NCI-H2196 treated with DMSO at 0.1 percent for 48 hours (cell line): ENCODE results near the gene USP17L10.
"Not testable (repeated sequence)": the region's sequence is repeated elsewhere in the genome, so short reads cannot be mapped to it uniquely, and the experiment has no call there.

Experiments used
- DNase-seq: peaks from one replicate; lab custom pipeline; 2025; ENCODE audit not compliant: unreplicated experiment; lab: John Stamatoyannopoulos, UW

Gene USP17L10, protein sequence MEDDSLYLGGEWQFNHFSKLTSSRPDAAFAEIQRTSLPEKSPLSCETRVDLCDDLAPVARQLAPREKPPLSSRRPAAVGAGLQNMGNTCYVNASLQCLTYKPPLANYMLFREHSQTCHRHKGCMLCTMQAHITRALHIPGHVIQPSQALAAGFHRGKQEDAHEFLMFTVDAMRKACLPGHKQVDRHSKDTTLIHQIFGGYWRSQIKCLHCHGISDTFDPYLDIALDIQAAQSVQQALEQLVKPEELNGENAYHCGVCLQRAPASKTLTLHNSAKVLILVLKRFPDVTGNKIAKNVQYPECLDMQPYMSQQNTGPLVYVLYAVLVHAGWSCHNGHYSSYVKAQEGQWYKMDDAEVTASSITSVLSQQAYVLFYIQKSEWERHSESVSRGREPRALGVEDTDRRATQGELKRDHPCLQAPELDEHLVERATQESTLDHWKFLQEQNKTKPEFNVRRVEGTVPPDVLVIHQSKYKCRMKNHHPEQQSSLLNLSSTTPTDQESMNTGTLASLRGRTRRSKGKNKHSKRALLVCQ

DNA sequence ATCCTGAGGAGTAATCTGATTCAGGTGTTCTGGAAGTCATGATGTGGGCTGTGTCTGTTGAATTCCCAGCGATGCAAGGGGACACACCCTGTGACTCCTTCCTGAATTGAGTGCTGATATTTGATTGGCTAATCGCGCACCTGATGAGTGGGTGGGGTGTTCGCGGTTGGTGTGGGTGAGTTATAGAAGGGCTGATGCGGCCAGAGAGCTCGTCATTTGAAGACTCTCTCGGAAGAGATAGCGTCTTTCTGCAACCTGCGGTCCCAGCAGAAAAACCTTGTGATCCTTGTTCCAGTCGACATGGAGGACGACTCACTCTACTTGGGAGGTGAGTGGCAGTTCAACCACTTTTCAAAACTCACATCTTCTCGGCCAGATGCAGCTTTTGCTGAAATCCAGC, at the start of gene USP17L10:
Gene USP17L10 (plus strand): TSS at position 301 of the 400 bp plus-strand sequence. CDS start 0 bp downstream, at position 301.
- not testable (repeated sequence) for DNase-seq

DNA sequence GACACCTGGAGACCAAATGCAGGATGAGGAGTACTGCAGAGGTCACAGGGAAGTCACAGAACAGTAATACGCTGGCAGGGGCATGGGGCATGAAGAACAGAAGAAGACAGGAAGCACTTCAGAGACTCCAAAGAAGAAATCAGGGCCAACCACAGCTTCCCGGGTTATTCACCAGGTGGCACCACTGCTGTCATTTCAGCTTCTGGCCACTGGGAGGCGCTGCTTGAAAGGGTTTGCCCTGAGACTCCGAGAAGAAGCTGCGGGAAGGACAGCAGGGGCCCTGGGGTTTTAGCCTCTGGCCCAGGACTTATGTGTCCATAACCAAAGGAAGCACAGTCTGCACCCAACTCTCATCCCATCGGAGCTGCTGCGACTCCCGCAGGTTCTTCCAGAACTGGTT, 44.5 kb upstream of the USP17L10 start:
- not testable (repeated sequence) for DNase-seq

DNA sequence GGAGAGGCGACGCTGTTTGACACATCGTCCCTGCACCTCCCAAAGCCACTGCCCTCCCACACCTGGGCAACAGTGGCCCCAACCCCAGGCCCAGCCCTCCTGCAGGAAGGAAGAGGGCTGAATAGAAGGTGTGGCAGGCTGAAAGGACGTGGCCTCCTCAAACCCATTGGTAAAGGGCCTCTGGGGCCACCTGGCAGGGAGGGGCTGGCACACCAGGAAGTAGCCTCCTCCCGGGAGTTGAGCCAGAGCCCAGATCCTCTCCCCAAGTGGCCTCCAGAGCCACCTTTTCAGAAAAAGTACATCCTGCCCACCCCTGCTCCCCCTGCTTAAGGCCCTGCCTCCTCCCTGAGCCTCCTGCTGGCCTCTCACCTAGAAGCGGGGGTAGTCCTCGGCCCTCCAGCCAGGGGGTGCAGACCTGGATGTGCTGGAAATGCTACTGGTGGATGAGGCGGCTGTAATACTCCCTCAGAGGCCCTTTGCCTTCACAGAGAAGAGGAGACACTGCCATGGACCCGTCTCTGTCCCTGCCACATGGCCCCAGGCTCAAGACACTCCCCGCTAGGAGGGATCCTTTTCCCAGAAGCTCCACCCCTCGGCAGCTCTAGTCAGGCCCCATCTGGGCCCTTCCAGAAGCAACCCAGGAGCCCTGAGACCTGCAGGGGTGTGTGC, 40.5 kb upstream of the USP17L10 start, which contains the start of gene FAM90A26:
Gene FAM90A26 (plus strand): TSS at position 619 of the 669 bp plus-strand sequence. CDS start 2,764 bp downstream, outside the sequence.
- not testable (repeated sequence) for DNase-seq

DNA sequence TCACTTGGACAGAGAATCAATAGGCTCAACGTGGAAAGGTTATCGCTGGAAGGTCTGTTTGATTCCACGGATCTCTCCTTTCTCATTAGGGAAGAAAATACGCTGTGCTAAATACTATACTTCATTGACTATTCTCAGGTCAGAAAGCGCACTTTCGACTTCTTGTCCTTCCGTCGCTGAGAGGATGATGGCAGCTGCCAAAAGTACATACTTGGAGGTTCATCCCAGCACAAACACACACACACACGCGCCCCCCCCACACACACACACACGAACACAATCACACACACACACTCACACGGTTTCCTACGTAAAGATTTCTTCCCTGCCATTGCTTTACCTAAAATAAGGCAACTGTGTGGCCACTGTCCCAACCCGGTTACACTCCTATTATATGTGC, 4.2 kb downstream of the USP17L10 start:
- DNase-seq: not testable (repeated sequence)

DNA sequence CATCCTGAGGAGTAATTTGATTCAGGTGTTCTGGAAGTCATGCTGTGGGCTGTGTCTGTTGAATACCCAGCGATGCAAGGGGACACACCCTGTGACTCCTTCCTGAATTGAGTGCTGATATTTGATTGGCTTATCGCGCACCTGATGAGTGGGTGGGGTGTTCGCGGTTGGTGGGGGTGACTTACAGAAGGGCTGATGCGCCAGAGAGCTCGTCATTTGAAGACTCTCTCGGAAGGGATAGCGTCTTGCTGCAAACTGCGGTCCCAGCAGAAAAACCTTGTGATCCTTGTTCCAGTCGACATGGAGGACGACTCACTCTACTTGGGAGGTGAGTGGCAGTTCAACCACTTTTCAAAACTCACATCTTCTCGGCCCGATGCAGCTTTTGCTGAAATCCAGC, 4.6 kb downstream of the USP17L10 start, which contains the start of gene USP17L11:
Gene USP17L11 (plus strand): TSS at position 301 of the 400 bp plus-strand sequence. CDS start 0 bp downstream, at position 301.
- not testable (repeated sequence) for DNase-seq

DNA sequence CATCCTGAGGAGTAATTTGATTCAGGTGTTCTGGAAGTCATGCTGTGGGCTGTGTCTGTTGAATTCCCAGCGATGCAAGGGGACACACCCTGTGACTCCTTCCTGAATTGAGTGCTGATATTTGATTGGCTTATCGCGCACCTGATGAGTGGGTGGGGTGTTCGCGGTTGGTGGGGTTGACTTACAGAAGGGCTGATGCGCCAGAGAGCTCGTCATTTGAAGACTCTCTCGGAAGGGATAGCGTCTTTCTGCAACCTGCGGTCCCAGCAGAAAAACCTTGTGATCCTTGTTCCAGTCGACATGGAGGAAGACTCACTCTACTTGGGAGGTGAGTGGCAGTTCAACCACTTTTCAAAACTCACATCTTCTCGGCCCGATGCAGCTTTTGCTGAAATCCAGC, 9.4 kb downstream of the USP17L10 start, which contains the start of gene USP17L12:
Gene USP17L12 (plus strand): TSS at position 301 of the 400 bp plus-strand sequence. CDS start 0 bp downstream, at position 301.
- DNase-seq: not testable (repeated sequence)

DNA sequence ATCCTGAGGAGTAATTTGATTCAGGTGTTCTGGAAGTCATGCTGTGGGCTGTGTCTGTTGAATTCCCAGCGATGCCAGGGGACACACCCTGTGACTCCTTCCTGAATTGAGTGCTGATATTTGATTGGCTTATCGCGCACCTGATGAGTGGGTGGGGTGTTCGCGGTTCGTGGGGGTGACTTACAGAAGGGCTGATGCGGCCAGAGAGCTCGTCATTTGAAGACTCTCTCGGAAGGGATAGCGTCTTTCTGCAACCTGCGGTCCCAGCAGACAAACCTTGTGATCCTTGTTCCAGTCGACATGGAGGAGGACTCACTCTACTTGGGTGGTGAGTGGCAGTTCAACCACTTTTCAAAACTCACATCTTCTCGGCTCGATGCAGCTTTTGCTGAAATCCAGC, 14.1 kb downstream of the USP17L10 start, which contains the start of gene USP17L13:
Gene USP17L13 (plus strand): TSS at position 301 of the 400 bp plus-strand sequence. CDS start 0 bp downstream, at position 301.
- DNase-seq: not testable (repeated sequence)

DNA sequence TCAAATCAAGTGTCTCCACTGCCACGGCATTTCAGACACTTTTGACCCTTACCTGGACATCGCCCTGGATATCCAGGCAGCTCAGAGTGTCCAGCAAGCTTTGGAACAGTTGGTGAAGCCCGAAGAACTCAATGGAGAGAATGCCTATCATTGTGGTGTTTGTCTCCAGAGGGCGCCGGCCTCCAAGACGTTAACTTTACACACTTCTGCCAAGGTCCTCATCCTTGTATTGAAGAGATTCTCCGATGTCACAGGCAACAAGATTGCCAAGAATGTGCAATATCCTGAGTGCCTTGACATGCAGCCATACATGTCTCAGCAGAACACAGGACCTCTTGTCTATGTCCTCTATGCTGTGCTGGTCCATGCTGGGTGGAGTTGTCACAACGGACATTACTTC, 19.8 kb downstream of the USP17L10 start:
- not testable (repeated sequence) for DNase-seq

DNA sequence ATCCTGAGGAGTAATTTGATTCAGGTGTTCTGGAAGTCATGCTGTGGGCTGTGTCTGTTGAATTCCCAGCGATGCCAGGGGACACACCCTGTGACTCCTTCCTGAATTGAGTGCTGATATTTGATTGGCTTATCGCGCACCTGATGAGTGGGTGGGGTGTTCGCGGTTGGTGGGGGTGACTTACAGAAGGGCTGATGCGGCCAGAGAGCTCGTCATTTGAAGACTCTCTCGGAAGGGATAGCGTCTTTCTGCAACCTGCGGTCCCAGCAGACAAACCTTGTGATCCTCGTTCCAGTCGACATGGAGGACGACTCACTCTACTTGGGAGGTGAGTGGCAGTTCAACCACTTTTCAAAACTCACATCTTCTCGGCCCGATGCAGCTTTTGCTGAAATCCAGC, 23.6 kb downstream of the USP17L10 start, which contains the start of gene USP17L15:
Gene USP17L15 (plus strand): TSS at position 301 of the 400 bp plus-strand sequence. CDS start 0 bp downstream, at position 301.
- DNase-seq: not testable (repeated sequence)

DNA sequence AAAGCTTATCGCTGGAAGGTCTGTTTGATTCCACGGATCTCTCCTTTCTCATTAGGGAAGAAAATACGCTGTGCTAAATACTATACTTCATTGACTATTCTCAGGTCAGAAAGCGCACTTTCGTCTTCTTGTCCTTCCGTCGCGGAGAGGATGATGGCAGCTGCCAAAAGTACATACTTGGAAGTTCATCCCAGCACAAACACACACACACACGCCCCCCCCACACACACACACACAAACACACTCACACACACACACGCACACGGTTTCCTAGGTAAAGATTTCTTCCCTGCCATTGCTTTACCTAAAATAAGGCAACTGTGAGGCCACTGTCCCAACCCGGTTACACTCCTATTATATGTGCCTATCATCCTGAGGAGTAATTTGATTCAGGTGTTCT, 28.0 kb downstream of the USP17L10 start:
- not testable (repeated sequence) for DNase-seq

DNA sequence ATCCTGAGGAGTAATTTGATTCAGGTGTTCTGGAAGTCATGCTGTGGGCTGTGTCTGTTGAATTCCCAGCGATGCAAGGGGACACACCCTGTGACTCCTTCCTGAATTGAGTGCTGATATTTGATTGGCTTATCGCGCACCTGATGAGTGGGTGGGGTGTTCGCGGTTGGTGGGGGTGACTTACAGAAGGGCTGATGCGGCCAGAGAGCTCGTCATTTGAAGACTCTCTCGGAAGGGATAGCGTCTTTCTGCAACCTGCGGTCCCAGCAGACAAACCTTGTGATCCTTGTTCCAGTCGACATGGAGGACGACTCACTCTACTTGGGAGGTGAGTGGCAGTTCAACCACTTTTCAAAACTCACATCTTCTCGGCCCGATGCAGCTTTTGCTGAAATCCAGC, 33.1 kb downstream of the USP17L10 start, which contains the start of gene USP17L17:
Gene USP17L17 (plus strand): TSS at position 301 of the 400 bp plus-strand sequence. CDS start 0 bp downstream, at position 301.
- DNase-seq: not testable (repeated sequence)

DNA sequence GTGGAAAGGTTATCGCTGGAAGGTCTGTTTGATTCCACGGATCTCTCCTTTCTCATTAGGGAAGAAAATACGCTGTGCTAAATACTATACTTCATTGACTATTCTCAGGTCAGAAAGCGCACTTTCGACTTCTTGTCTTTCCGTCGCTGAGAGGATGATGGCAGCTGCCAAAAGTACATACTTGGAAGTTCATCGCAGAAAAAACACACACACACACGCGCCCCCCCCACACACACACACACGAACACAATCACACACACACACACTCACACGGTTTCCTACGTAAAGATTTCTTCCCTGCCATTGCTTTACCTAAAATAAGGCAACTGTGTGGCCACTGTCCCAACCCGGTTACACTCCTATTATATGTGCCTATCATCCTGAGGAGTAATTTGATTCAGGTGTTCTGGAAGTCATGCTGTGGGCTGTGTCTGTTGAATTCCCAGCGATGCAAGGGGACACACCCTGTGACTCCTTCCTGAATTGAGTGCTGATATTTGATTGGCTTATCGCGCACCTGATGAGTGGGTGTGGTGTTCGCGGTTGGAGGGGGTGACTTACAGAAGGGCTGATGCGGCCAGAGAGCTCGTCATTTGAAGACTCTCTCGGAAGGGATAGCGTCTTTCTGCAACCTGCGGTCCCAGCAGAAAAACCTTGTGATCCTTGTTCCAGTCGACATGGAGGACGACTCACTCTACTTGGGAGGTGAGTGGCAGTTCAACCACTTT, 37.7 kb downstream of the USP17L10 start, which contains the start of gene USP17L18:
Gene USP17L18 (plus strand): TSS at position 678 of the 728 bp plus-strand sequence. CDS start 0 bp downstream, at position 678.
- not testable (repeated sequence) for DNase-seq

DNA sequence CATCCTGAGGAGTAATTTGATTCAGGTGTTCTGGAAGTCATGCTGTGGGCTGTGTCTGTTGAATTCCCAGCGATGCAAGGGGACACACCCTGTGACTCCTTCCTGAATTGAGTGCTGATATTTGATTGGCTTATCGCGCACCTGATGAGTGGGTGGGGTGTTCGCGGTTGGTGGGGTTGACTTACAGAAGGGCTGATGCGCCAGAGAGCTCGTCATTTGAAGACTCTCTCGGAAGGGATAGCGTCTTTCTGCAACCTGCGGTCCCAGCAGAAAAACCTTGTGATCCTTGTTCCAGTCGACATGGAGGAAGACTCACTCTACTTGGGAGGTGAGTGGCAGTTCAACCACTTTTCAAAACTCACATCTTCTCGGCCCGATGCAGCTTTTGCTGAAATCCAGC, 42.6 kb downstream of the USP17L10 start, which contains the start of gene USP17L19:
Gene USP17L19 (plus strand): TSS at position 301 of the 400 bp plus-strand sequence. CDS start 0 bp downstream, at position 301.
- not testable (repeated sequence) for DNase-seq

DNA sequence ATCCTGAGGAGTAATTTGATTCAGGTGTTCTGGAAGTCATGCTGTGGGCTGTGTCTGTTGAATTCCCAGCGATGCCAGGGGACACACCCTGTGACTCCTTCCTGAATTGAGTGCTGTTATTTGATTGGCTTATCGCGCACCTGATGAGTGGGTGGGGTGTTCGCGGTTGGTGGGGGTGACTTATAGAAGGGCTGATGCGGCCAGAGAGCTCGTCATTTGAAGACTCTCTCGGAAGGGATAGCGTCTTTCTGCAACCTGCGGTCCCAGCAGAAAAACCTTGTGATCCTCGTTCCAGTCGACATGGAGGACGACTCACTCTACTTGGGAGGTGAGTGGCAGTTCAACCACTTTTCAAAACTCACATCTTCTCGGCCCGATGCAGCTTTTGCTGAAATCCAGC, 47.4 kb downstream of the USP17L10 start, which contains the start of gene USP17L20:
Gene USP17L20 (plus strand): TSS at position 301 of the 400 bp plus-strand sequence. CDS start 0 bp downstream, at position 301.
- DNase-seq: not testable (repeated sequence)
